ENCODE measurements around the gene MBNL1. TPM values are rescaled to one million over a fixed set of nuclear protein-coding genes. Genes with fewer than 3 reads are reported as not detected.

The MBNL1 gene
- total RNA-seq, 3 donors from 2014 or later: 314 to 702 (median 353) TPM

DNA sequence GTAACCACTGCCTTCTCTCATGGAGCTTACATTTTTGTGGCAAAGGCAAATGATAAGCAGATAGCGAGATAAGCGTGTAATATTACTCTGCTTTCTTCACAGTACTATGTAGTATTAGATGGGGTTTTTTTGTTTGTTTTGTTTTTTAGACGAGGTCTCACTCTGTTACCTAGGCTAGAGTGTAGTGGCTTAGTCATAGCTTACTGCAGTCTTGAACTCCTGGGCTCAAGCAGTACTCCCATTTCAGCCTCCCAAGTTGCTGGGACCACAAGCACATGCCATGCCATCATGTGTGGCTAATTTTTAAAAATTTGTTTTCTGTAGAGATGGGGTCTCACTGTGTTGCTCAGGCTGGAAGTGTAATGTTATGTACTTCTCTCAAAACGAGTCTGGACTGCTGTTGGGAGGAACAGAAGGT lies 22.9 kb downstream of the MBNL1 start:
- intact Hi-C loops (cut with DNase I; ENCODE audit: low total_unique reads): no loop called here
- Histone ChIP-seq H3K27me3 (no peaks in the 10 kb centered on the region), H3K9me3 (no peaks in the 10 kb centered on the region), H3K4me1 (peaks cover 0 to 7% of the 10 kb centered on the region in 2 donors), H3K27ac (peak overlapping the region in 1 of 2 donors; percentile 1), H3K36me3 (no peaks in the 10 kb centered on the region), H3K4me3 (no peak overlapping the region)
- DNase-seq (ENCODE audit: low spot score in 2 of 2): no peak
- TF ChIP-seq POLR2A (IDR thresholded peaks at IDR 0.05) (no peak), POLR2AphosphoS5 (IDR thresholded peaks at IDR 0.05) (no peak)
- TF ChIP-seq, protein P1, sequence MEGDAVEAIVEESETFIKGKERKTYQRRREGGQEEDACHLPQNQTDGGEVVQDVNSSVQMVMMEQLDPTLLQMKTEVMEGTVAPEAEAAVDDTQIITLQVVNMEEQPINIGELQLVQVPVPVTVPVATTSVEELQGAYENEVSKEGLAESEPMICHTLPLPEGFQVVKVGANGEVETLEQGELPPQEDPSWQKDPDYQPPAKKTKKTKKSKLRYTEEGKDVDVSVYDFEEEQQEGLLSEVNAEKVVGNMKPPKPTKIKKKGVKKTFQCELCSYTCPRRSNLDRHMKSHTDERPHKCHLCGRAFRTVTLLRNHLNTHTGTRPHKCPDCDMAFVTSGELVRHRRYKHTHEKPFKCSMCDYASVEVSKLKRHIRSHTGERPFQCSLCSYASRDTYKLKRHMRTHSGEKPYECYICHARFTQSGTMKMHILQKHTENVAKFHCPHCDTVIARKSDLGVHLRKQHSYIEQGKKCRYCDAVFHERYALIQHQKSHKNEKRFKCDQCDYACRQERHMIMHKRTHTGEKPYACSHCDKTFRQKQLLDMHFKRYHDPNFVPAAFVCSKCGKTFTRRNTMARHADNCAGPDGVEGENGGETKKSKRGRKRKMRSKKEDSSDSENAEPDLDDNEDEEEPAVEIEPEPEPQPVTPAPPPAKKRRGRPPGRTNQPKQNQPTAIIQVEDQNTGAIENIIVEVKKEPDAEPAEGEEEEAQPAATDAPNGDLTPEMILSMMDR (IDR thresholded peaks at IDR 0.05): no peak

DNA sequence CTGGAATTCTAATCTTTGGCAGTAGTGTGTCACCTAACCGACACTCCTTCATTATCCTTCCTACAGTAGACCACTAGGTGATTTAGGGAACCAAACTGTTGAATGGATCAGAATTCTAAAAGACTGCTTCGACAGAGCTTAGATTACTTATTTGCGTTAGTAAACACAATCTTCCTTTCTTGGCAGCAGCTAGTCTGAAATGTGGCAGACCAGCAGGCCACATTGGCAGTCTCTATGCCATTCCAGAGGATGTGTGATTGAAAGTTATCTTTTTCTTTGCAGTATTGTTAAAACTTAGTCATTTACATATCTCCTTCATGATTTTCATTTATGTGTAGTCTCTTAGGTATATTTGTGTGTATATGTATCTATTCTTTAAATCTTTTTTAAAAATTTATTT lies 23.6 kb downstream of the MBNL1 start:
- Histone ChIP-seq H3K4me1 (peaks cover 0 to 7% of the 10 kb centered on the region in 2 donors), H3K36me3 (no peaks in the 10 kb centered on the region), H3K4me3 (no peak overlapping the region), H3K9me3 (no peaks in the 10 kb centered on the region), H3K27me3 (no peaks in the 10 kb centered on the region), H3K27ac (no peak overlapping the region)
- no peak for DNase-seq (ENCODE audit: low spot score in 2 of 2)
- intact Hi-C loops (cut with DNase I; ENCODE audit: low total_unique reads): no loop called here
- TF ChIP-seq POLR2AphosphoS5 (IDR thresholded peaks at IDR 0.05) (no peak), POLR2A (IDR thresholded peaks at IDR 0.05) (no peak)
- TF ChIP-seq, protein P1 (IDR thresholded peaks at IDR 0.05): no peak

DNA sequence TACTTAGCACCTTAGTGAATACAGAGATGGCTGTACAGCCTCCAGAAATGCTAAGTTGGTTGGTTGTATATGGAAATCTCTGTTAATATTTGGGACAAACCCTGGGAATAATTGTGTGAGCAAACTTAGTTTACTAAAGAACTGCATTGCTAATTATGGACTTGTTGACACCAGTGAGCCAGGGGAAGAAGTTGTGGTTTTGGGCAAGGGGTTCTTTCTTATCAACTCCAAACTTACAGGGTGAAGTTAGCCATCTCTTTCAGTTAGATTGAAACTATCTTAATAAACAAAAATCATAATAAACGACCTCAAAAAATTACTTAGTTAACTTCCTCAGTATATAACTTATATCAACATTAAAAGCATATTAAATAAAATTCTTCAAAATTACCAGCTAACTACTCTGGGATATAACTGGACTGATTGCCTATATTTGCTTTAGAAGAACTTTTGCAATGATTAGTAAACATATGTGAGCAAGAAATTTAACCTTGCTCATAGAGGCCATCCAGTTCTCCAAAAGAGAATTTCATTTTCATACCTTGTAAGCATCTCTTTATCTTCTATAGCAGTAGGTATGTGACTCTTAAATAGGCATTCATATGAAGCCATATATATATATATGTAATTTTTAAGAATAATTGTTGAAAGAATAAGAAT lies 24.7 kb downstream of the MBNL1 start:
- H3K4me1 ChIP-seq: peaks cover 0 to 10% of the 10 kb centered on the region in 2 donors
- H3K9me3 ChIP-seq: no peaks in the 10 kb centered on the region
- no peak for DNase-seq (ENCODE audit: low spot score in 2 of 2)
- intact Hi-C loops (cut with DNase I; ENCODE audit: low total_unique reads): no loop called here
- TF ChIP-seq, protein P1 (IDR thresholded peaks at IDR 0.05): no peak
- TF ChIP-seq POLR2AphosphoS5 (IDR thresholded peaks at IDR 0.05): no peak
- no peak for TF ChIP-seq POLR2A (IDR thresholded peaks at IDR 0.05)
- no peak overlapping the region for H3K4me3 ChIP-seq
- no peaks in the 10 kb centered on the region for H3K36me3 ChIP-seq
- H3K27ac ChIP-seq: no peak overlapping the region
- H3K27me3 ChIP-seq: no peaks in the 10 kb centered on the region

DNA sequence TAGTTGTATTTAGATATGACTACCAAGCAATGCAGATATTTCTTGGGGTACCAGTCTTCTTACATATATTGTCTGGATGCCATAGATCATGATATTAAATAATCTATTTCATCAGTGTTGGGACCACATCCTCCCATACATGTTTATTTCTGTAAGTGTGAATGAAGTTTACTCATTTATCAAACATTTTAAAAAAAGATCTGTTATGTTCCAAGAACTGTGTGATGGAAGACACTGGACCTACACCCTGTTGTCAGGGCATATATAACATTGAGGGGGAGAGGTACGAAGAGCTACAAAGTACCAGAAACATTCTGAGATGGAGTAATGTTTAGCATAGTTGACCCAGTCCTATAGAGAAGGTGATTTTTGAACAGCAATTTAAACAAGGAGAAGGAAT lies 26.6 kb downstream of the MBNL1 start:
- intact Hi-C loops (cut with DNase I; ENCODE audit: low total_unique reads): no loop called here
- no peaks in the 10 kb centered on the region for H3K27me3 ChIP-seq
- DNase-seq (ENCODE audit: low spot score in 2 of 2): no peak
- peaks cover 0 to 14% of the 10 kb centered on the region in 2 donors for H3K4me1 ChIP-seq
- no peaks in the 10 kb centered on the region for H3K36me3 ChIP-seq
- TF ChIP-seq POLR2A (IDR thresholded peaks at IDR 0.05) (no peak), POLR2AphosphoS5 (IDR thresholded peaks at IDR 0.05) (no peak)
- TF ChIP-seq, protein P1 (IDR thresholded peaks at IDR 0.05): no peak
- H3K9me3 ChIP-seq: no peaks in the 10 kb centered on the region
- H3K4me3 ChIP-seq: no peak overlapping the region
- H3K27ac ChIP-seq: peak overlapping the region in 1 of 2 donors; percentile 6

DNA sequence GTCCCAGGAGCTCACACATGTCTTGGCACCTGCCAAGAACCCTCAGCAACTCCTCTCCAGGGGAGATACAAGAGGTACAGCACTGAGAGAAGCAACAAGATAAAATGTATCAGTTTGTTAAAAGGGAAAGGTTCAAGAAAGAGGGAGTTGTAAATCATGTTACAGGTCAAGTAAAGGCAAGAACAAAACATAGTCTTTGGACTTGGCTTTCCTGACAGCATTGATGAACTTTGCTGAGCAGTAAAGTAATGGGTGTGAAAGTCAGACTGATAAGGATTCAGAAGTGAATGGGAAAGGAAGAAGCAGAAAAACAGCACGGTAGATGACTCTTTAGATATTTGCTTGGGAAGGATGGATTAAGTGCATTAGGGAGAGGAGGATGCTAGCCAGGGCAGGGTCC lies 27.1 kb downstream of the MBNL1 start:
- peaks cover 0 to 11% of the 10 kb centered on the region in 2 donors for H3K4me1 ChIP-seq

More for the DNA sequence above, 27.1 kb downstream of the MBNL1 start:
- no peaks in the 10 kb centered on the region for H3K36me3 ChIP-seq
- peak overlapping the region in 1 of 2 donors; percentile 6 for H3K27ac ChIP-seq
- H3K9me3 ChIP-seq: no peaks in the 10 kb centered on the region
- intact Hi-C loops (cut with DNase I; ENCODE audit: low total_unique reads): no loop called here
- no peak for DNase-seq (ENCODE audit: low spot score in 2 of 2)
- no peak overlapping the region for H3K4me3 ChIP-seq
- TF ChIP-seq POLR2A (IDR thresholded peaks at IDR 0.05) (no peak), POLR2AphosphoS5 (IDR thresholded peaks at IDR 0.05) (no peak)
- TF ChIP-seq, protein P1 (IDR thresholded peaks at IDR 0.05): no peak
- H3K27me3 ChIP-seq: no peaks in the 10 kb centered on the region

All from breast epithelium (tissue), 4 donors.